HG03095 (cell line): Measurements from ENCODE around the gene FAM83B.
"Not testable (repeated sequence)": the region's sequence is repeated elsewhere in the genome, so short reads cannot be mapped to it uniquely, and the experiment has no call there.

Experiments
- ATAC-seq: cut with Tn5 transposase; IDR thresholded peaks from one replicate; pipeline ENCODE4 v1.9.1; 2021; ENCODE audit warnings: moderate library complexity; ENCODE audit not compliant: unreplicated experiment

The FAM83B gene, protein sequence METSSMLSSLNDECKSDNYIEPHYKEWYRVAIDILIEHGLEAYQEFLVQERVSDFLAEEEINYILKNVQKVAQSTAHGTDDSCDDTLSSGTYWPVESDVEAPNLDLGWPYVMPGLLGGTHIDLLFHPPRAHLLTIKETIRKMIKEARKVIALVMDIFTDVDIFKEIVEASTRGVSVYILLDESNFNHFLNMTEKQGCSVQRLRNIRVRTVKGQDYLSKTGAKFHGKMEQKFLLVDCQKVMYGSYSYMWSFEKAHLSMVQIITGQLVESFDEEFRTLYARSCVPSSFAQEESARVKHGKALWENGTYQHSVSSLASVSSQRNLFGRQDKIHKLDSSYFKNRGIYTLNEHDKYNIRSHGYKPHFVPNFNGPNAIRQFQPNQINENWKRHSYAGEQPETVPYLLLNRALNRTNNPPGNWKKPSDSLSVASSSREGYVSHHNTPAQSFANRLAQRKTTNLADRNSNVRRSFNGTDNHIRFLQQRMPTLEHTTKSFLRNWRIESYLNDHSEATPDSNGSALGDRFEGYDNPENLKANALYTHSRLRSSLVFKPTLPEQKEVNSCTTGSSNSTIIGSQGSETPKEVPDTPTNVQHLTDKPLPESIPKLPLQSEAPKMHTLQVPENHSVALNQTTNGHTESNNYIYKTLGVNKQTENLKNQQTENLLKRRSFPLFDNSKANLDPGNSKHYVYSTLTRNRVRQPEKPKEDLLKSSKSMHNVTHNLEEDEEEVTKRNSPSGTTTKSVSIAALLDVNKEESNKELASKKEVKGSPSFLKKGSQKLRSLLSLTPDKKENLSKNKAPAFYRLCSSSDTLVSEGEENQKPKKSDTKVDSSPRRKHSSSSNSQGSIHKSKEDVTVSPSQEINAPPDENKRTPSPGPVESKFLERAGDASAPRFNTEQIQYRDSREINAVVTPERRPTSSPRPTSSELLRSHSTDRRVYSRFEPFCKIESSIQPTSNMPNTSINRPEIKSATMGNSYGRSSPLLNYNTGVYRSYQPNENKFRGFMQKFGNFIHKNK

DNA sequence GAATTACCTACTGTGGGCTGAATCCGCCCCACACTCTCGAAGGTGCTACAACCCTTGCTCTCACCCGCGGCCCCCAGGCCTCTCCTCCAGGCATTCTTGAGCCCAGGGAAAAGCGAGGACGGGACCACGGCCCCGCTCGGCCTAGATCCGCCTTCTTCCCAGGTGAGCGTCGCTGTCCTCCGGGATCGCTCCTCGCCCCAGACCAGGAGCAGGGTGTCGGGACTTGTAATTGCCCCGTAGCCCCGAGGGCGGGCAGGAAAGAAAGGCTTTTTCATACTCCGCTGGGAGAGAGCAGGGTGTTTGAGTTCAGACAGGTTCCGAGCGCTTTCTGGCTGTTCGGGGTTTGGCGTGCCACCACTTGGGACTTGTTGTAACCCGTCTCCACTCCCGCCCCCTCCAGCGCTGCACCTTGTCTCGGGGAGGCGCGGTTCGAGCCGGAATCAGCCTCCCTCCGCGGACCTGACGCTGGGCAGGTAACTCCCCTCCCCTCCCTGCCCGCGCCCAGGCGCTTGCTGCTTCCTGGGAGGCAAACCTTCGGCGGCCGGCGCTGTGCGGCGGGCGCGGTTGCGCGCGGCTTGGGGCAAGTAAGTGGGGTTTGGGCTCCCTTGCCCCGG is at the start of gene FAM83B:
FAM83B (plus strand) TSS at position 529 of the 614 bp plus-strand sequence. CDS start 23,476 bp downstream, outside the sequence.
- ATAC-seq, result no peak

DNA sequence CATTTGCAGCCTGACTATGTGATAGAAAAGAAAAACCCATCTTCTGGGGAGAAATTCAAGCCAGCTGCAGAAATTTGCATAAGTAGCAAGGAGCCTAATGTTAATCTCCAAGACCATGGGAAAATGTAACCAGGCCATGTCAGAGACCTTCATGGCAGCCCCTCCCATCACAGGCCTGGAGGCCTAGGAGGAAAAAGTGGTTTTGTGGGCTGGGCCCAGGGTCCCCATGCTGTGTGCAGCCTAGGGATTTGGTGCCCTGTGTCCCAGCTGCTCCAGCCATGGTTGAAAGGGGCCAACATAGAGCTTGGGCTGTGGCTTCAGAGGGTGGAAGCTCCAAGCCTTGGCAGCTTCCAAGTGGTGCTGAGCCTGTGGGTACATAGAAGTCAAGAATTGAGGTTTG is 49.7 kb upstream of the FAM83B start:
- ATAC-seq, result not testable (repeated sequence)

DNA sequence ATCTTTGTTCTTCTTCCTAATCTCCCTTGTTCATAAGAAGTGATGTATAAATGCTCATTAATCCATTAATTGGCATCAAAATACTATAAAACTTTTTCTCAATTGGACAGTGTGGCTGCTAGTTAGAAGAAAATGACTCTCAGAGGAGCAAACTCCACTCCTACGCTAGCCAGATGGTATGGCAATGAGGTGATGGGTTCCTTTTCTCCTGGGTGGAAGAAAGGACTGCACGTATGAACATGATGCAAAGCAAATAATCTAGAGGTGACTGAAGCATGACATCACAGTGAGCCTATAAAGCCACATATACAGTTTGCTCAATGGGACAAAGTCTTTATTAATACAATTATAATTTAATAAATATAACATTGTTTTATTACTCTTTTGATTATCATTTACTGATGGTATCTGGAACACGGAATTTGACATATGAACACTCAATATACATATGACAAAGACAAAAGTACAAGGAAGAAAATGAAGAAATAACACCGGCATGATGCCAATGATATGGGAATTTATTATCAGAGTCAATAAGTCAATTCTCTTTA is 46.4 kb upstream of the FAM83B start:
- no peak for ATAC-seq

DNA sequence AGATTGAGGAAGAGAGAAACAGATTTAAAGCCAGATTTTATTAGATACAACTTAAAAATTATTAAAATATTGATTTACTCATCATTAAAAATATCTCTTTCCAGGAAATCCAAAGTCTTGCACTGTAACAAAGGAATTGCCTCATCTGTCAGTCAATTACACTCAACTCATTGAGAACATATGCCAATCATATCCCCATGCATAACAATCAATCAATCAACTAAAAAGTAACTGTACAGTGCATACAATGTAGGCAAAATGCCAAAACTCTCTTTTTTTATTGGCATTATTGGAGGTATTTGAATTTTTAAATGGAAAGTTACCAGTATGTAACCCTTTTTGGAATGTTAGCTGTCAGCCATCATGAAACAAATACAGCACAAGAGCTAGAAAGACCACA is 45.3 kb upstream of the FAM83B start:
- ATAC-seq, result no peak

DNA sequence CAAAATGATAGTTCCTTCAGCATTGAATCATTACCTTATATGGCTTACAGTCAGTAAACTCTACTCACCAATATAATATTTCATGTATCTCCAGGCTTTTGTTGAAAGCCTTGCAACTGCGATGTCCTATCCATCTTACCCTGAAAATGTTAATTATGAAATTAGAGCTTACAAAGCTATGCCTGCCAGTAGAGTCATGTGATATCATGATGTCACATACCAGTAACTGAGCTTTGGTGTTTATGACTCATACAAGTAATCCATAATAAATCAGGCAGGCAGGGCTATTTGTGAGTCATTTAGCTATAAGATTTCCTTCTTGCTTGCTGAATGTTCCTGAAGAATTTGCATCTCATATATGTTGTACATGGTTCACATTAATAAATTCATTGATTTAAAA is 44.9 kb upstream of the FAM83B start:
- no peak for ATAC-seq

DNA sequence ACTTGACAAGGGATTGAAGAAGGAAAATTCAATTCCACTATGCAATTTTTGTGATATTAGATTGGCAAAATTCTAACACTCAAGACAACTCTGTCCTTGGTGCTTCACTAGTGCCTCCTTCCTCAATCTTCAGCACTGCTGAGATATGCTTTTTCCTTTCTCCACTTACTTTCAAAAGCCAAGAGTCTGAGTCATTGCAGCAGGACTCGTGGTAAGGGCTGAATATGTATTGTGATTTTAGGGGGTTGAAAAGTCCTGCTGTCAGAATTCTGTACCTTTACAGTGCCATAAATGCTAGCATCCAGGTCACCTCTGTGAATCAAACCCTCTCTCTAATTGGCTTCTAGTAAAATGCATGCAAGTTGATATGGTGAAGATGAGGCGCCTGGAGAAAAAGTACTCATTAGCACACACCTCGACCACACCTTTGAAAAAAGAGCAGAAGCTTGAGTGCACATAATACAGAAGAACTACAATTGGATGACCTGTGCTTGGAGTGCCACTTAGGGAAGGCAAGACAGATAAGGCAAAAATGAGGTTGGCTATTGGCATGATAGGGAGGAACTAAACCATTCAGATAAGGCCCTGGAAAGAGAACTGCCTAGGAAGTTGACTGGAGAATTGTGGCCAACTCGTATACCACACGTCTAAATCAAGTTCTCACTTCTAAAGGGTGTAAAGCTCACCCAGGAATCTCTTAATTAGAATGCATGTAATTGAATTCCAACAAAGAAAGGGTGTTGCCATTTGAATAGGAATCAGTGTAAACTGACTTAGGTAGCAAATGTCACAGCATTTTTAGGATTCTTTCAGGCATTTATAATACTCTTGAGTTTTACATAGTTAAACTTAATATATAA is 43.6 kb upstream of the FAM83B start:
- ATAC-seq, result no peak

DNA sequence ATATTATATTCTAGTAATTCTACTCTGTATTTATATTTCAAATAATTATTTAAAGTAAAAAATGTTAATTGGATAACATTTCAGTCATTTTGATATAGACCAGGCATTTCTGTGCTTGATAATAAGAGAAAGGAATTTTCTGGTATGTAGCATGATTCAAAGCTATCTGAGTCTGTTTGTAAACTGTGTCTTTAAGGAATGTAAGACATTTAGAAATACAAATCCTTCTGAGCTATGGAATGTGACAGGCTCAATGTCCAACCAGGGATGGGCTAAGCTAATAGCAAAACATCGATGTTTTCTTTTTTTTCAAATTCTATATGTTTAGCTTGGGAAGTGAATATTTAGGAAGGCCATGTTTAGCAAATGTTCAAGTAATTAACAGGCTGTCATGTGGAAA is 41.5 kb upstream of the FAM83B start:
- ATAC-seq, result no peak

DNA sequence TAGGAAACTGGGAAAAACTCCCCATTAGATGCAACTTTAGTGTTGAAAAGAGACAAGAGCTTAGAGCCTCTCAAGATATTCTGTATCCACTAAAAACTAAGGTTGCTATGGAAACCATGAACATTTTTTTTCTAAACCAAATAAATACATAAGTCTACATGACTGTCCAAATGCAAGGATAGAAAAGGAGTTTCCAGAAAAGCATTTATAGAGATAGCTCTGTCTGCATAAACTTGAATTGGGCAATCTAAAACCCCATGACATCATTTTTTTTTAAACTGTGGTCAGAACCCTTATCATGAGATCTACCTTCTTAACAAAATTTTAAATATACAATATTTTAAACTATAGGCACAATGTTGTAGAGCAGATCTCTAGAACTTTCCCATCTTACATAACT is 36.4 kb upstream of the FAM83B start:
- no peak for ATAC-seq

DNA sequence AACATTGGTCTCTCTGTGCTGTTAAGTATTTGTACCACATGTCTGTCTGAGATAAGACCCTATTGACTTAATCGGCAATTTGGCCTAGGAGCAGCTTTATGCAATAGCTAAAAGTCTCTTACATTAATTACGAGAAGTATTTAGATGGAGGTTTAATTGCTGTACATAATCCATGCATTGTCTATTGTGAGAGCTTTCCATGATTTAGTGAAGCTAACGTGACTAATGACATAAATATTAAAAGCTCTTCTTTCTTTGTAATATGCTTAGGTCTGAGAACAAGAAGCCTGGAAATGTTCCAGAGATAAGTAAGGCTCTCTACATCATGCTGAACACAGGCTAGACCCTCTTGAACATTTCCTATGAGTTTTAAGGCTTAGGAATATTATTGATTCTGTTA is 32.7 kb upstream of the FAM83B start:
- no peak for ATAC-seq

DNA sequence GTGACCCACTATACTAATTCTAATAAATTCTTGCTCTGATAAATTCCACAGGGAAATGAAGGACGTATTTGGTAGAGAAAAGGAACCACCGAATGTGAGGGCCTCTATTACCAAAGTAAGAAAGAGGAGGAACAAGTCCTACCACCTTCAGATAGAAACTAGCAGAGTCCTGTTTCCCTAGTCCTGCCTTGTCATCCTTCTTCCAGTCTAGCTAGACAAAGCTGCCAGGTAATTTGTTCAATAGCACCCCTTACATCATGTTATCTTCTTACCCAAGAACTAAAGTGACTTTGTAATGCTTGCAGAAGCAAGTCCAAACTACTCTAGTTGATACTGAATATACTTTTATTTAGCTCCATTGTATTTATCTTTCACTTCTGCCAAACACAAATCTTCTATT is 29.3 kb upstream of the FAM83B start:
- no peak for ATAC-seq

DNA sequence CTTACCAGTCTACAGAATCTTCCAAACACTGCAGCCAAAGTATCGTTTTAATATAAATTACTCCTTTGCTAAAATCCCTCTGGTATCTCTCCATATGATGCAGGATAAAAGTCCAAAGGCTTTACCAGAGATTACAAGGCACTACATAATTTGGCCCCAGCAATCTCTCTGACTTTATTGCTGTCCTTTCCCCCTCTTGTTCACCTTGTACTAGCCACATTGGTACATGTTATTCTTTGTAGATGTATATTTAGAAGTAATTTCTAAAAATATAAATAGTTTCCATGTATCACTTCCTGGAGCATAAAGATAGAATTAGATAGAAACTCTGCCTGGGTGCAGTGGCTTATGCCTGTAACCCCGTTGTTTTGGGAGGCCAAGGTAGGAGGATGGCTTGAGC is 28.7 kb upstream of the FAM83B start:
- no peak for ATAC-seq

DNA sequence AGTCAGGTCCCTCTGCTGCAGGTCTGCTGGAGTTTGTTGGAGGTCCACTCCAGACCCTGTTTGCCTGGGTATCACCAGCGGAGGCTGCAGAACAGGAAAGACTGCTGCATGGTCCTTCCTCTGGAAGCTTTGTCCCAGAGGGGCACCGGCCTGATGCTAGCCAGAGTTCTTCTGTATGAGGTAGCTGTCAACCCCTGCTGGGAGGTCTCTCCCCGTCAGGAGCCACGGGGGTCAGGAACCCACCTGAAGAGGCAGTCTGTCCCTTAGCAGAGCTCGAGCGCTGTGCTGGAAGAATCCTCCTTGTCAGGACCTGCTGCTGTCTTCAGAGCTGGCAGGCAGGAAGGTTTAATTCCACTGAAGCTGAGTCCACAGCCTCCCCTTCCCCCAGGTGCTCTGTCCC is 22.3 kb upstream of the FAM83B start:
- not testable (repeated sequence) for ATAC-seq

DNA sequence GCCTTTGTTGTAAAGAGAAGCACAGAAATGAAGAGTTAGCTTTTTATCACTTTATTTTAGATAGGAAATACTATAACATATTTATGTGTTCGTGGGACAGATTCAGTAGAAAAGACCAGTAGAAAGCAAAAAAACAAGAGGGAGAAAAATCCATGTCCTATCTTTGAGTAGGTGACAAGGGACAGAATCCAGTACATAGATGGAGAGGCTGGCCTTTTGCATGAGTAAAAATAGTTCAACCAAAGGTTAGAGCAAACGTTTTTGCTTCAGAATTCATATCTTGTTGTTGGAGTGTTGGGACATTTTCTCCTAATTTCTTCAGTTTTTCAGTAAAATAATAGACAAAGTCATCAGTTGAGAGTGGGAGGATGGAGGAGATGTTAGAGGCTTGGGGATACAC is 19.6 kb upstream of the FAM83B start:
- ATAC-seq, result no peak

DNA sequence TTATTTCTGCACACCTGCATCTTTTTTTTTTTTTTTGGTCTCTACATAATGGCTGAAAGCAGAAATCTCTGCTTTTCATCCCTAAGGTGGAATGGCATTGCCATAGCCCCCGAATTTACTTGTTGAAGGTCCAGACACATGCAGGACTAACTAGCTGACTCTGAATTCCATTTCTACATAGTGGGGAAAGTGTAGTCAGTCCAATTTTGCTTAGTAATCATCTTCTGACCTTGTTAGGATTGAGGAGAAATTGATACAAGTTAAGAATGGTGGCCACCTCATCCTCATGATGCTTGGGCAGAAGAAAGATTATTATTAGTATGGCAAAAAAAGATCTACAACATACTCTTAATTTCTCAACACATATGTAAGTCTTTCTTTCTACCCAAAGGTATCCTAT is 16.4 kb upstream of the FAM83B start:
- ATAC-seq, result no peak

DNA sequence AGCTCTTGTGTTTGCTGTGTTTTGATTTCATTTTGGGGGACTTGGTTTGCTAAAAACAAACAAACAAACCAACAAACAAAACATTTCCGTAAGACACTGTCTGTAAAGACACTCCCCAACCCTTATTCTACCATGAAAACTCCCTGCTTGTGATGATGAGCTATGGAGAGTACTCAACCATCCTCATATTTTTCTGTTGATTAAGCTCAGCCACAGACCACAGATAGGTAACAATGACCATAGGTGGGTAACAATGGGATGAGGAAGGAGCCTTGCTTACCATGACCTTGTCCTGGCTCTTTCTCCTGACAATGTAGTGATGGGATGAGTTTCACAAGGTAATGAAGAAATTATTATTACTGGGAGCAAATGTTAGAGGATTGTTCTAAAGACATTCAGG is 11.4 kb upstream of the FAM83B start:
- no peak for ATAC-seq

DNA sequence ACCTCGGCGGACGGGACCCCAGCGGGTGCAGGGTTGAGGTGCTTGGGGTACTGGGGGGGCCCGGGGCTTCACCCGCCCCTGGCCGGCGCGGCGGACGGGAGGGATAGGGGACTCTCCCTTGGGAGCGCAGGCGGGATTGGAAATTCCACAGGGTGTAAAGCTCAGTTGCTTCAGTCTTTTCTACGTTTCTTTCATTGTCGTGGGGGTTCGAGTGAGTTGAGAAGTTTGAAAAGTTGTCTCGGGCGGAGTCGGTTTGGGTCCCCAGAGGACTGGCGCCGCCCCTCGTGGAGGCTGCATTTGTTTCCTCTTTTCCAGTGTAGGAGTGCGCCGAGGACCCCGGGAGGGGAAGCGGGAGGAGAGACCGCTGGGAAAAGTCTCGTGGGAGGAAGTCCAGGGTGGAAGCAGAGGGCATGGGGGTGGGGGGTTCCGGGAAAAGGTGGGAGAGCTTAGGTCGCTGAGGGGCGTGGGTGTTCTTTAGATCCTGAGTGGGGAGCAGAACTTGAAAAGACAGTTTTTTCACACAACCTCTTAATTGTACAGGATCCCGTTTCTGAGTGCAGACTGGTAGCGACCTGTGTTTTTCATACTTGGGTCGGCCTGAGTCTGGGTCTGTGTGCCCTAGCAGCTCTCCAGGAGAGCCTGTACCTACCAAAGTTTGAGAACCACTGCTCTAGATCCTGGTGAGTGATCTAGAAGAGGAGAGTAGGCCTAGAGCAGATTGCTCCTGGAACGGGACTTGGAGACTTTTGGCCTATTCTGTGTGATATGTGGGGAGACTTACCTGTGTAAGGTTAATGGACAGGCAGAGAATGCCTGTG is 495 bp downstream of the FAM83B start:
- no peak for ATAC-seq

DNA sequence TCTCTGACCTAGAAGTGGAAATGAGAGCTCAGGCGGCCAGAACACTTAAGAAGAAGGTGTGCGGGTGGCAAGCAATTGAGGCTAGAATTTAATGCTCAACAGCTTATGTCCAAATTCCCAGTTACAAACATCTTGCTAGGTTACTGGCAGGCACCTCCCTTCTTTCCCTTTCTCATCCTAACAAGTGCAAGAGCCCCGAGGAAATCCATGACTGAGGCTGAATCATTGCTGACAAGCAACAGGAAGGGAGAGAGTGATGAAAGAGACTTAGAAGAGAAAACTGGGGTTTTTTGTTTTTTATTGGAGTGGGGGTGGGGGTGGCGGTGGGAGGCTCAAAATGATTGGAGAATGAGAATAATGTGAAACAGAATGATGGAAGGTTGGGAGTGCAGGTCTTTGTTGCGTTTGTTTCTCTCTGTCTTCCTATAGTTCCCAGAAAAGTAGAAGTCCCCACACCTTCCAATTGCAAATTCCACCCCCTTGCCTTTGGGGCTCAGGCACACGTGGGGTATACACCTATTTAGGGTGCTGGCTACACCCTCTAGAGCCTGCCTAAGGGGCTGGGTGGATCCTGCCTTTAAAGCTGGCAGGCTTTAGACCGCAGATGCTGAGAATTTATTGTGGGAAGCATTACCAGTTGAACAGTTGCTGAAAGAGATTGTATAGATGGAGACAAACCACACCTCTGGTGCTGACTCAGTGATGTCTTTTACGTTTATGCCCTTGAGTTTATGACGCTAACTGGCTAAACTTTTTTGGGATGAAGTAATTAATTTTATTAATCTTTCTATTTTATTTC is 1.4 kb downstream of the FAM83B start:
- ATAC-seq, result no peak

DNA sequence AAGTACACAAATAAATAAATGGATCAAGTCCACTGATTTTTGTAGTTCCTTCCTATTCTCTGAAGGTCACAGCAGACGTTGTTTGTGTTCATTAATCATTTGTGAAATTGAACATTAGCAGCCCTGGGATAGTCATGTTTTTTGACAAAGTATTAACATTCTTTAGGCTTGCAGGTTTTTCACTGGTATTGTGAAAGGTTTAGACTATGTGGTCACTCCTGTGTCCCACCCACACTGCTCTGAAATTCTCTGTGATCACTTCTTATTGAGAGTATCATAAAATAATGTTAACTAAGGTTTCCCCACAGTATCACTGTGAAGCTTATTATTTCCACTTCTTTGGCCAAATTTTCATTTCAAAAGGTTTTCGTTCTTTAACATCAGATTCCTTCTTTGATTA is 3.5 kb downstream of the FAM83B start:
- no peak for ATAC-seq

DNA sequence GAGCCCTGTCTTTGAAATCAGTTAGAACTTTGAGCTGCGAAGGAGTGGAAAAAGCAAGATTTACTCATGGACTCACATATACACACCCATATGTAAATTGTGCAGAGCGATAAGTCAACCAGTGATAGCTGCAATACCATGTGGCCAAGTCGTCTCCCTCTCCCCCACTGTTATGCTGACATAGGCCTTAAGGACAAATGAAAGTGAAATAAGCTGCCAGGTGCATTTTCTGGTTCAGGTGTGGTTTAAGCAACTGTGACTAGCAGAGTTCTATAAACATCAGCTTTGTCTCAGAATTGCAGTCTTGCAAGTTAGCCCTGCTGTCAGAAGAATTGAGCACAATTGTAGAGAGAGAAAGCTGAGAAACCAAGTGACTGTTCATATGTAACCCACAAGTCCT is 9.6 kb downstream of the FAM83B start:
- no peak for ATAC-seq
